H1 (cell line): ENCODE results near the gene JAKMIP2. TPM values are rescaled to one million over a fixed set of nuclear protein-coding genes. Genes with fewer than 3 reads are reported as not detected.

ENCODE experiments used
- CTCF ChIA-PET: fragments of 300-600 bp; sonication (Branson Sonifier 250); formaldehyde crosslinking; loops from one replicate; lab custom pipeline; 2021; ENCODE audit not compliant: partially characterized antibody; lab: Charles Lee
- POLR2A ChIA-PET: fragments of 300-600 bp; sonication (Branson Sonifier 250); formaldehyde crosslinking; loops from one replicate; lab custom pipeline; 2021; ENCODE audit warnings: inconsistent platforms; ENCODE audit not compliant: partially characterized antibody; lab: Charles Lee
- DNase-seq, 2 experiments: peaks; one replicate each; pipeline versions ENCODE4 v3.0.0 to v3.0.0-alpha.2; 2010 to 2022; ENCODE audit warnings: low spot score in 2 of 2, low read depth in 1 of 2, mixed read lengths in 1 of 2
- FAIRE-seq: peaks from 2 replicates; lab custom pipeline; 2011; peaks lifted over from hg19 to GRCh38; lab: Jason Lieb, UNC
- H2AFZ ChIP-seq: 2 replicates; pipeline ENCODE4 v1.8.1; 2012; ENCODE audit warnings: low read length, inconsistent platforms
- H2AK5ac ChIP-seq: 2 replicates; pipeline ENCODE4 v1.6.1; 2013; ENCODE audit warnings: low read depth, low read length
- H2BK120ac ChIP-seq: replicated peaks from 2 replicates; pipeline ENCODE3; 2013; ENCODE audit warnings: low read depth, low read length, inconsistent platforms
- H2BK12ac ChIP-seq: 2 replicates; pipeline ENCODE4 v1.6.1; 2013; ENCODE audit warnings: low read depth, low read length
- H2BK15ac ChIP-seq: 2 replicates; pipeline ENCODE4 v1.6.1; 2013; ENCODE audit warnings: low read length
- H2BK20ac ChIP-seq: 2 replicates; pipeline ENCODE4 v1.6.1; 2013; ENCODE audit warnings: low read length
- H2BK5ac ChIP-seq: 2 replicates; pipeline ENCODE4 v1.6.1; 2013; ENCODE audit warnings: low read depth, low read length
- H3K14ac ChIP-seq: 2 replicates; pipeline ENCODE4 v1.6.1; 2013; ENCODE audit warnings: inconsistent platforms; ENCODE audit not compliant: insufficient read length
- H3K18ac ChIP-seq: 2 replicates; pipeline ENCODE4 v1.6.1; 2013; ENCODE audit warnings: low read length; ENCODE audit errors: extremely low read depth
- H3K23ac ChIP-seq: 2 replicates; pipeline ENCODE4 v1.6.1; 2013; ENCODE audit warnings: inconsistent platforms; ENCODE audit not compliant: insufficient read length
- H3K23me2 ChIP-seq: 2 replicates; pipeline ENCODE4 v1.6.1; 2013; ENCODE audit warnings: low read depth, low read length
- H3K27ac ChIP-seq: 2 replicates; pipeline ENCODE4 v1.6.1; 2011; ENCODE audit warnings: low read depth, low read length, inconsistent platforms
- H3K27me3 ChIP-seq, 4 experiments: replicated peaks in 1 of 4; 1 replicate in 1 of 4; 2 replicates in 3 of 4; pipeline versions ENCODE4 v1.6.1 to v1.8.1; 2011 to 2013; ENCODE audit warnings: low read length in 3 of 4, mild to moderate bottlenecking in 3 of 4, inconsistent platforms in 2 of 4, mixed read lengths in 2 of 4, moderate library complexity in 1 of 4; ENCODE audit not compliant: control insufficient read depth in 3 of 4, insufficient read depth in 3 of 4; ENCODE audit errors: extremely low read depth in 1 of 4
- H3K36me3 ChIP-seq, 4 experiments: 2 replicates each; pipeline versions ENCODE4 v1.6.1 to v1.8.1; 2011 to 2013; ENCODE audit warnings: mild to moderate bottlenecking in 4 of 4, low read length in 3 of 4, moderate library complexity in 2 of 4, control low read depth in 1 of 4, inconsistent platforms in 1 of 4; ENCODE audit not compliant: insufficient read depth in 4 of 4, control insufficient read depth in 2 of 4
- H3K4ac ChIP-seq: replicated peaks from 2 replicates; pipeline ENCODE3; 2013; ENCODE audit warnings: low read length, low read depth, mixed read lengths, inconsistent platforms; ENCODE audit not compliant: insufficient read length
- H3K4me1 ChIP-seq, 4 experiments: replicated peaks in 1 of 4; 1 replicate in 1 of 4; 2 replicates in 3 of 4; pipeline versions ENCODE4 v1.6.1 to v1.8.1; 2011 to 2013; ENCODE audit warnings: low read length in 3 of 4, inconsistent platforms in 2 of 4, mixed read lengths in 1 of 4; ENCODE audit not compliant: insufficient read depth in 4 of 4, control insufficient read depth in 3 of 4
- H3K4me2 ChIP-seq, 2 experiments: 2 replicates each; pipeline versions ENCODE4 v1.6.1 to v1.8.1; 2011 to 2013; ENCODE audit warnings: low read depth in 2 of 2, low read length in 2 of 2, control low read depth in 1 of 2, inconsistent platforms in 1 of 2, mild to moderate bottlenecking in 1 of 2; ENCODE audit not compliant: insufficient read depth in 1 of 2
- H3K4me3 ChIP-seq, 4 experiments: fragments of 200-600, 300-600 bp in 1 of 4; sonication (generic), shearing (Covaris generic), sonication (Bioruptor Twin) in 1 of 4; 2 replicates each; pipeline versions ENCODE4 v1.5.1 to v1.8.1; 2011 to 2016; ENCODE audit warnings: low read length in 4 of 4, low read depth in 3 of 4, control low read depth in 2 of 4, inconsistent platforms in 2 of 4, mild to moderate bottlenecking in 2 of 4, mixed read lengths in 1 of 4, moderate library complexity in 1 of 4; ENCODE audit not compliant: insufficient read depth in 2 of 4; ENCODE audit errors: extremely low read depth in 1 of 4
- H3K56ac ChIP-seq: replicated peaks from 2 replicates; pipeline ENCODE3; 2013; ENCODE audit warnings: low read depth, mild to moderate bottlenecking, mixed read lengths, low read length, inconsistent platforms; ENCODE audit not compliant: insufficient read length
- H3K79me1 ChIP-seq: 2 replicates; pipeline ENCODE4 v1.6.1; 2013; ENCODE audit warnings: low read depth, low read length, control low read depth
- H3K79me2 ChIP-seq, 2 experiments: 2 replicates each; pipeline versions ENCODE4 v1.6.1 to v1.8.1; 2012 to 2013; ENCODE audit warnings: low read length in 2 of 2, mild to moderate bottlenecking in 2 of 2, inconsistent platforms in 1 of 2; ENCODE audit not compliant: insufficient read depth in 2 of 2, control insufficient read depth in 1 of 2
- H3K9ac ChIP-seq, 4 experiments: replicated peaks in 1 of 4; 1 replicate in 1 of 4; 2 replicates in 3 of 4; pipeline versions ENCODE4 v1.6.1 to v1.8.1; 2011 to 2013; ENCODE audit warnings: low read depth in 3 of 4, low read length in 3 of 4, control low read depth in 2 of 4, mild to moderate bottlenecking in 2 of 4, moderate library complexity in 2 of 4, inconsistent platforms in 1 of 4; ENCODE audit errors: extremely low read depth in 1 of 4
- H3K9me3 ChIP-seq, 2 experiments: 2 replicates each; pipeline versions ENCODE4 v1.6.1 to v1.8.1; 2012 to 2013; ENCODE audit warnings: mild to moderate bottlenecking in 2 of 2, moderate library complexity in 2 of 2, control low read depth in 1 of 2, inconsistent platforms in 1 of 2, low read depth in 1 of 2, low read length in 1 of 2, mixed read lengths in 1 of 2; ENCODE audit not compliant: insufficient read depth in 2 of 2
- H4K20me1 ChIP-seq, 2 experiments: replicated peaks in 1 of 2; 2 replicates each; pipeline versions ENCODE3 to v1.8.1; 2011 to 2013; ENCODE audit warnings: inconsistent platforms in 2 of 2, low read length in 2 of 2, mild to moderate bottlenecking in 1 of 2; ENCODE audit not compliant: insufficient read depth in 2 of 2, control insufficient read depth in 1 of 2
- H4K5ac ChIP-seq: 2 replicates; pipeline ENCODE4 v1.6.1; 2013; ENCODE audit warnings: low read length, low read depth, mixed read lengths, inconsistent platforms; ENCODE audit not compliant: insufficient read length
- H4K8ac ChIP-seq: 2 replicates; pipeline ENCODE4 v1.8.0; 2013; ENCODE audit warnings: mild to moderate bottlenecking, moderate library complexity, low read length, inconsistent platforms; ENCODE audit not compliant: insufficient read depth; ENCODE audit errors: extremely low read depth
- H4K91ac ChIP-seq: replicated peaks from 2 replicates; pipeline ENCODE3; 2013; ENCODE audit warnings: low read length, mixed read lengths, inconsistent platforms; ENCODE audit not compliant: insufficient read length
- CBX5 ChIP-seq: fragments of 300-800, 300-1000 bp; sonication (generic); IDR thresholded peaks from 2 replicates; pipeline ENCODE4 v1.7.1; 2016; ENCODE audit warnings: antibody characterized with exemption, low read length, low read depth
- CHD2 ChIP-seq: IDR thresholded peaks from 2 replicates; pipeline ENCODE4 v1.6.1; 2012; ENCODE audit warnings: low read length, improper control_type of control experiment
- EGR1 ChIP-seq: IDR thresholded peaks from 2 replicates; pipeline ENCODE4 v1.6.1; 2011; ENCODE audit warnings: low read depth, low read length, borderline replicate concordance
- EP300 ChIP-seq, 2 experiments: IDR thresholded peaks; 1 replicate in 1 of 2; 2 replicates in 1 of 2; pipeline ENCODE4 v1.6.1; 2011 to 2012; ENCODE audit warnings: low read depth in 2 of 2, low read length in 2 of 2, mild to moderate bottlenecking in 2 of 2, borderline replicate concordance in 1 of 2, inconsistent platforms in 1 of 2, moderate library complexity in 1 of 2
- GABPA ChIP-seq: IDR thresholded peaks from 2 replicates; pipeline ENCODE4 v1.6.1; 2011; ENCODE audit warnings: mild to moderate bottlenecking, low read length, moderate library complexity, borderline replicate concordance; ENCODE audit not compliant: insufficient read depth
- HDAC2 ChIP-seq, 2 experiments: fragments of 300-600 bp in 1 of 2; sonication (generic) in 1 of 2; IDR thresholded peaks; 2 replicates each; pipeline ENCODE4 v1.6.1; 2011 to 2012; ENCODE audit warnings: low read depth in 2 of 2, low read length in 2 of 2, mild to moderate bottlenecking in 2 of 2, moderate library complexity in 2 of 2, borderline replicate concordance in 1 of 2, inconsistent platforms in 1 of 2
- NANOG ChIP-seq: IDR thresholded peaks from 2 replicates; pipeline ENCODE4 v1.6.1; 2011; ENCODE audit warnings: low read length, low read depth, mild to moderate bottlenecking, inconsistent platforms; ENCODE audit not compliant: insufficient read depth, poor library complexity, severe bottlenecking
- POLR2A ChIP-seq, 2 experiments: IDR thresholded peaks; 1 replicate in 1 of 2; 2 replicates in 1 of 2; pipeline ENCODE4 v1.6.1; 2011; ENCODE audit warnings: low read depth in 2 of 2, low read length in 2 of 2, mild to moderate bottlenecking in 2 of 2; ENCODE audit errors: control extremely low read depth in 1 of 2
- RAD21 ChIP-seq, 2 experiments: IDR thresholded peaks in 1 of 2; conservative IDR thresholded peaks in 1 of 2; 2 replicates each; pipeline ENCODE4 v1.6.1; 2011; ENCODE audit warnings: low read depth in 2 of 2, low read length in 2 of 2, improper control_type of control experiment in 1 of 2, inconsistent platforms in 1 of 2, mild to moderate bottlenecking in 1 of 2, moderate library complexity in 1 of 2
- RBBP5 ChIP-seq: IDR thresholded peaks from 2 replicates; pipeline ENCODE4 v1.7.1; 2012; ENCODE audit warnings: low read depth, mild to moderate bottlenecking, inconsistent platforms, low read length, moderate library complexity, borderline replicate concordance
- SP4 ChIP-seq: IDR thresholded peaks from 2 replicates; pipeline ENCODE4 v1.6.1; 2012; ENCODE audit warnings: low read length, inconsistent platforms
- WGBS, 2 experiments: shearing (Covaris generic) in 1 of 2; methylation state at CpG; one replicate each; pipeline versions ENCODE4 v1.1.6 to v1.1.7; 2013 to 2015; ENCODE audit warnings: low lambda C conversion rate in 2 of 2, mixed read lengths in 2 of 2, inconsistent platforms in 1 of 2, low coverage in 1 of 2, missing lambda C conversion rate in 1 of 2; ENCODE audit not compliant: insufficient replicate concordance in 2 of 2, insufficient coverage in 1 of 2, insufficient read length in 1 of 2; ENCODE audit errors: extremely low coverage in 1 of 2, missing lambda C conversion rate in 1 of 2; 5-methylcytosine and 5-hydroxymethylcytosine counted together
- polyA plus RNA-seq, 7 experiments: library from polyadenylated mRNA; depleted of rRNA in 3 of 7; stranded (reverse) in 5 of 7; unstranded in 2 of 7; fragments of >200 nt in 5 of 7; fragments of 200-250 nt in 2 of 7; gene quantifications; 1 replicate in 5 of 7; 2 replicates in 1 of 7; 4 replicates in 1 of 7; pipeline versions ENCODE4 v1.2.1 to v1.2.3, GENCODE V29; 2011 to 2013; ENCODE audit warnings: missing spikeins in 2 of 7, mixed read lengths in 2 of 7
- total RNA-seq: library from RNA; stranded (reverse); fragmentation: NEBNext Ultra II Directional; extraction: Animal tissue kit (Norgen Biotek cat#: 25700); gene quantifications from 2 replicates; pipeline ENCODE4 v1.2.1, GENCODE V29; 2021

JAKMIP2 gene
- total and polyA plus RNA-seq, 2 of the 8 experiments (the other 6 are each of a cell fraction or from before 2014, with no cell fraction given), result 2.4 to 13.6 TPM

DNA sequence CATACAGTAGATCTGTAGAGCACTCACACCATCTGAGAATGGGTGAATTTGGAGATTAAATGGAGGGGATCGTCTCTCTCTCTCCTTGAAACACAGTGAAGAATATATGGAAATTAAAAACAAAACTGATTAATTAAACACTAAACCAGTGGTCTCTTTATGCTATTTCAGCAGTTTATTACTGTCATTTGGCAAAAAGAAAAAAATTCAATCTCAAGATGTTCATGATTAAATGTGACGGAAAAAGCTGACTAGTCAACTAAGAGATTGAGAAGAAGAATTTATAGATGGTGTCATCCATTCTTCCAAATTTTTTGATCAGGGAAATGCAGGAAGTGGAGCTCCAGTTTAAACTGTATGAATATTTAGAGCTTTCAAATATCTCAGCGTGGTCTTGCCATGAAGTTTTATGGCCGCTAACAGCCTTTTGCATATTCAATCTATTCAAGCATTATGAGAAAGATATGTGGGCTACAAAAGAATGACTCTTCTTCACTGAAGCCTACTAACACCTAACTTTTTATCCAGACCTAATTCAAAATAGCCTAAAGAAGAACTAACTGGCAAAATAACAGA lies 151.0 kb downstream of the JAKMIP2 start:
- H3K27ac ChIP-seq, result no peak overlapping the region
- H3K9ac ChIP-seq, result no peak overlapping the region
- no peak overlapping the region for H2AFZ ChIP-seq
- peaks cover 3 to 49% (median 16%) of the 10 kb centered on the region in 4 experiments; a peak in 7 of 8 replicates for H3K36me3 ChIP-seq
- ChIA-PET CTCF (interaction anchor here (0.6 to 6.8 kb wide), 4 partner anchors 9 to 197 kb away, joined by 3 to 53 read pairs (median 3); no protein-coding TSS in a partner anchor), POLR2A (interaction anchor here (1.7 kb wide), 1 partner anchor 226 kb away, joined by 3 read pairs; no protein-coding TSS in a partner anchor)
- H3K18ac ChIP-seq, result no peak overlapping the region
- no peak overlapping the region for H3K56ac ChIP-seq
- no peaks in the 10 kb centered on the region; the same call in 1 of the 2 replicates for H3K79me1 ChIP-seq
- H3K4ac ChIP-seq, result no peak overlapping the region
- H3K9me3 ChIP-seq, result no peaks in the 10 kb centered on the region
- no peak overlapping the region for H2AK5ac ChIP-seq
- no peaks in the 10 kb centered on the region for H3K23me2 ChIP-seq
- H3K79me2 ChIP-seq, result peaks cover 0 to 3% of the 10 kb centered on the region in 2 experiments; a peak in 1 of 4 replicates
- H2BK20ac ChIP-seq, result no peak overlapping the region
- H4K20me1 ChIP-seq, result peaks cover 0 to 6% of the 10 kb centered on the region in 2 experiments
- 93% methylated on average over 4 of the region's 4 CpGs; no CpG with 5 or more reads in 1 of the 2 experiments for WGBS, 2 experiments
- no peak overlapping the region for H3K23ac ChIP-seq
- H3K27me3 ChIP-seq, result no peaks in the 10 kb centered on the region
- H3K4me1 ChIP-seq, result no peaks in the 10 kb centered on the region; a peak in 1 of 7 replicates
- H3K14ac ChIP-seq, result no peak overlapping the region
- no peak overlapping the region for H4K8ac ChIP-seq
- H4K91ac ChIP-seq, result no peak overlapping the region
- no peak overlapping the region for H2BK5ac ChIP-seq
- no peak overlapping the region for H3K4me2 ChIP-seq
- H2BK120ac ChIP-seq, result no peak overlapping the region
- H3K4me3 ChIP-seq, result no peak overlapping the region
- H2BK12ac ChIP-seq, result no peak overlapping the region
- H4K5ac ChIP-seq, result no peak overlapping the region
- no peak overlapping the region for H2BK15ac ChIP-seq
- FAIRE-seq (no peak), DNase-seq (no peak)
- TF ChIP-seq CBX5 (no peak), EGR1 (no peak), NANOG (no peak), RBBP5 (no peak), HDAC2 (IDR thresholded peaks at IDR 0.05; ENCODE audit: borderline replicate concordance in 1 of 2, low read depth in 2 of 2, low read length in 2 of 2) (no peak), CHD2 (no peak), SP4 (no peak), RAD21 (IDR thresholded peaks at IDR 0.05 in 1 of 2, conservative IDR thresholded peaks at IDR 0.05 in 1 of 2; ENCODE audit: low read depth in 2 of 2, low read length in 2 of 2) (no peak), EP300 (IDR thresholded peaks at IDR 0.05; ENCODE audit: borderline replicate concordance in 1 of 2, low read depth in 2 of 2, low read length in 2 of 2) (no peak), GABPA (no peak), POLR2A (IDR thresholded peaks at IDR 0.05; ENCODE audit: control extremely low read depth in 1 of 2, low read depth in 2 of 2, low read length in 2 of 2) (no peak)
